HT1080 (cell line): ENCODE results near the gene TSHR. TPM values are rescaled to one million over a fixed set of nuclear protein-coding genes. Genes with fewer than 3 reads are reported as not detected.
"Not testable (repeated sequence)": the region's sequence is repeated elsewhere in the genome, so short reads cannot be mapped to it uniquely, and the experiment has no call there.

Experiments
- DNase-seq: peaks from one replicate; pipeline ENCODE4 v3.0.0-alpha.2; 2015; ENCODE audit warnings: low read depth
- total RNA-seq: library from RNA; depleted of rRNA; stranded (reverse); fragments of >200 nt; shearing (Covaris generic); gene quantifications from 2 replicates; pipeline ENCODE4 v1.2.3, GENCODE V29; 2014

TSHR gene
- total RNA-seq, 1 experiment from 2014 or later, result not detected

- no peak for DNase-seq
Measured at GRCh38 chr14:80992580-80992979, 37.2 kb downstream of the TSHR start.

- peak; percentile 71 for DNase-seq
Measured at GRCh38 chr14:80996049-80996901, 40.9 kb downstream of the TSHR start.

GRCh38 chr14:81001447-81001846 lies 46.0 kb downstream of the TSHR start:
- DNase-seq, result no peak

- DNase-seq, result no peak
Measured at GRCh38 chr14:81004575-81004974, 49.2 kb downstream of the TSHR start.

GRCh38 chr14:81005540-81006228 lies 50.3 kb downstream of the TSHR start:
- no peak for DNase-seq

GRCh38 chr14:81006266-81006665 lies 50.8 kb downstream of the TSHR start:
- DNase-seq, result no peak

GRCh38 chr14:81007131-81007530 lies 51.7 kb downstream of the TSHR start:
- DNase-seq, result no peak

- DNase-seq, result no peak
Measured at GRCh38 chr14:81009346-81009745, 53.9 kb downstream of the TSHR start.

GRCh38 chr14:81018251-81018650 lies 62.8 kb downstream of the TSHR start:
- DNase-seq, result no peak

- no peak for DNase-seq
Measured at GRCh38 chr14:81018684-81019083, 63.3 kb downstream of the TSHR start.

- DNase-seq, result not testable (repeated sequence)
Measured at GRCh38 chr14:81019113-81019512, 63.7 kb downstream of the TSHR start.

GRCh38 chr14:81023095-81023710 lies 67.8 kb downstream of the TSHR start:
- DNase-seq, result no peak

GRCh38 chr14:81028461-81028860 lies 73.0 kb downstream of the TSHR start:
- DNase-seq, result no peak

GRCh38 chr14:81031488-81031887 lies 76.1 kb downstream of the TSHR start:
- DNase-seq, result no peak

- DNase-seq, result no peak
Measured at GRCh38 chr14:81033698-81034240, 78.3 kb downstream of the TSHR start.

GRCh38 chr14:81042438-81042837 lies 87.0 kb downstream of the TSHR start:
- no peak for DNase-seq

- DNase-seq, result no peak
Measured at GRCh38 chr14:81051547-81051946, 96.1 kb downstream of the TSHR start.

GRCh38 chr14:81054057-81054456 lies 98.6 kb downstream of the TSHR start:
- DNase-seq, result not testable (repeated sequence)

GRCh38 chr14:81055971-81056370 lies 100.5 kb downstream of the TSHR start:
- DNase-seq, result no peak

GRCh38 chr14:81062380-81062779 lies 107.0 kb downstream of the TSHR start:
- no peak for DNase-seq

GRCh38 chr14:81062816-81063215 lies 107.4 kb downstream of the TSHR start:
- DNase-seq, result peak; percentile 21

- DNase-seq, result no peak
Measured at GRCh38 chr14:81066672-81067071, 111.3 kb downstream of the TSHR start.
